HG02870 (cell line): Measurements from ENCODE around the gene RUFY2.
A peak's percentile ranks its signal among the peaks of the same experiment; 100 is the strongest.
"Not testable (repeated sequence)": the region's sequence is repeated elsewhere in the genome, so short reads cannot be mapped to it uniquely, and the experiment has no call there.

Experiments
- ATAC-seq: cut with Tn5 transposase; IDR thresholded peaks from one replicate; pipeline ENCODE4 v1.9.1; 2021; ENCODE audit warnings: mild to moderate bottlenecking, moderate library complexity; ENCODE audit not compliant: unreplicated experiment

The RUFY2 gene

DNA sequence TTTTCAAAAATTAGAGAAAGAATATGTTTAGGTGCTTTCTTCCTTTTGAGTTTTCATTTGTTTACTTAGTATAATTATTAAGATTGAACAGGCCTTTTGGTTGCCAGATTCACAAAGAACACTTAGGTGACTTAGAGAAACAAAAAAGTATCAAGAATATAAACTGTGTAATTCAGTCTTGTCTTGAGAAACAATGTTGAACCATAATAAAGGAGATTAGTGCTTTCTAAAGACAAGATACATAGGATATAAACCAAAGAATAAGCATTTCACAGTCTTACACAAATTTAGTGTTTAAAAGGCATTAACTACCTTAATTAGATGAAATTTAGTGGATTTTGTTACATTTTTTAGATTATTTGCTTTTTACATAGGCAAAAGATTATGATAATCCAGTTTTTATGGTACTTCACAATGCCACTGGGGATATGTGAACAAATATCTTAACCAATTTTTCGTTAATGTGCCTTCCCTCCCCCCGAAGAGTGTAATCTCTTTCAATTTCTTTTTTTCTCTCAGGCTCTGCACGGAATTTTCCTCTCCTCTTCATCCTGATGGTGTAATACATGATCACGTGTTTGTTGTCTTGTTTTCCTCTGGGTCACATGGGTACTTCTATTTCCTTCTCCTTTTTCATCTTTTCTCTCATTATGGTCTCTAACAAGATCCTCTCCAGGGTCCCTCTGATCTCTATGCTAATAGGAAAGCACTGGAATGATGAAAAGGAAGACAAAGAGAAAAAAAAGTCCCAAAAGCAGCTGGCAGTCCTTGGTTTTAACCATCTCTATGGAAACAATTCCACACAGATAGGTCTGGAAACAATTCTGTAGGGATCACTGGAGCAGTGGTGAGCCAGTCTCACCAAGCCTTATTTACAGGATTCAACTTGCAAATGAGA lies 78.9 kb downstream of the RUFY2 start:
- no peak for ATAC-seq

DNA sequence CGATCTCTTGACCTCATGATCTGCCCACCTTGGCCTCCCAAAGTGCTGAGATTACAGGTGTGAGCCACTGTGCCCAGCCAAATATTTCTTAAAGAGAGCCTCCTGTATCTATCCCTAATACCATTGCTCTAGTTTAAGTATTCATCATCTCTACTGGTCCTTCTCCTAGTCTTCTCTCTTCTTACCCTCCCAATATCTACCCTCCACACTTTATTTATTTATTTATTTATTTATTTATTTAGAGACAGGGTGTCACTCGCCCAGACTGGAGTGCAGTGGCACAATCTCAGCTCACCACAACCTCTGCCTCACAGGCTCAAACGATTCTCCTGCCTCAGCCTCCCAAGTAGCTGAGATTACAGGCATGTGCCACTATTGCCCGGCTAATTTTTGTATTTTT lies 82.7 kb downstream of the RUFY2 start:
- not testable (repeated sequence) for ATAC-seq

DNA sequence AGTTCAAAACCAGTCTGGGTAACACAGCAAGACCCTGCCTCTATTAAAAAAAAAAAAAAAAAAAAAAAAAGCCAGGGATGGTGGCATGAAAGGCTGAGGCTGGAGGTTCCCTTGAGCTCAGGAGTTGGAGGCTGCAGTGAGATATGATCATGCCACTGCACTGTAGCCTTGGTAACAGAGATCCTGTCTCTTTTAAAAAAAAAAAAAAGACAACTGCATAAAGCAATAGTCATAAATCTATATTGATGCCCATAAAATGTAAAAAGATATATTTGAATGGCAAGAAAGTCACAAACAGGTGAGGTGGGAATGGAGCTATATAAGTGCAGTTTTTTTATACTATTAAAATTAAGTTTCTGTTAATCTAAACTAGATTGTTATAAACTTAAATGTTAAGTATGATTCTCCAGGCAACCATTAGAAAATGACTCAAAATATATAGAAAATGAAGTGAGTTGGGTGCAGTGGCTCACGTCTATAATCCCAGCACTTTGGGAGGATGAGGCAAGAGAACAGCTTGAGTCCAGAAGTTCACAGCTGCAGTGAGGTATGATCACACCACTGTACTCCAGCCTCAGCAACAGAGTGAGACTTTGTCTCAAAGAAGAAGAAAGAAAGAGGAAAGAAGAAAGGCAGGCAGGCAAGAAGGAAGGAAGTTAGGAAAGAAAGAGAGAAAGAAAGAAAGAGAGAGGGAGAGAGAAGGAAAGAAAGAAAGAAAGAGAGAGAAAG lies 88.6 kb downstream of the RUFY2 start:
- ATAC-seq = no peak

DNA sequence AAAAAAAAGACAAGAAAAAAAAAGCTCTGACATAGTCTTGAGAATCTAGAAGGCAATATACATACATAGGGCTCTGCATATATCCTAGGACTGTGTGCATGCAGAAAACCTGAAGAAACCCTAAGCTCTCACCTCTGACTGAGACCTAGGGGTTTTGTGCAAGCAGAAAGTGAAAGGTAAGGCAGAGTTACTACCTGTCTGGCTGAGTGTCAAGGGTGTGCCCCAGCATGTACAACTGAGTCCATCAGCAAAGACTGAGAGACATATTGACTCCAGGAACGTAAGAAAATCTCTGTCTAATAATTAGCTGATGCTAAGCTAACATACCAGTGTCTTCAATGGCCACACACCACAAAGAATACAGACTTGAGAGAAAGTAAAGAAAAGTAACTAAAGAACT lies 91.5 kb downstream of the RUFY2 start:
- no peak for ATAC-seq

DNA sequence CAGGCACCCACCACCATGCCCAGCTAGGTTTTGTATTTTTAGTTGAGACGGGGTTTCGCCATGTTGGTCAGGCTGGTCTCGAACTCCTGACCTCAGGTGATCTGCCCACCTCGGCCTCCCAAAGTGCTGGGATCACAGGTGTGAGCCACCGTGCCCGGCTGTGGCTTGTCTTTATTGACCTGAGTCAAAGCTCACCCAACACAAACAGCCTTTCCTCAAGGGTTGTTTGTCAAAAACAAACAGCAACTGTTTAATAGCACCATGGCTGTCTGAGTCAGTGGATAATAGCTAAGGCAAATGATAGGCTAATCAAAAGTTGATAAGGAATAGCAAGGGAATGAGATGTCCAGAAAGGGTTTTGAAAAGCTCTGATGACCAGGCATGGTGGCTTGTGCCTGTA lies 92.1 kb downstream of the RUFY2 start:
- ATAC-seq = not testable (repeated sequence)

DNA sequence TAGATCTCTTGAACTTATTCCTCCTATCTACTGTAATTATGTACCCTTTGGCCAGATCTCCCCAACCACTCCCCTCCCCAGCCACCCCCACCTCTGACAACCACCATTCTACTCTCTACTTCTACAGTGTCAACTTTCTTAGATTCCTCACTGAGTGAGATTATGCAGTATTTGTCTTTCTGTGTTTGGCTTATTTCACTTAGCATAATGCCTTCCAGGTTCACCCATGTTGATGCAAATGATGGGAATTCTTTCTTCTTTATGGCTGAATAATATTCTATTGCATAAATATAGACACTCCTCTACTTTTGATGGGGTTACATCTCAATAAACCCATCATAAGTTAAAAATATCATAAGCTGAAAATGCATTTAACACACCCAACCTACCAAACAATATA lies 96.5 kb downstream of the RUFY2 start:
- ATAC-seq = no peak

DNA sequence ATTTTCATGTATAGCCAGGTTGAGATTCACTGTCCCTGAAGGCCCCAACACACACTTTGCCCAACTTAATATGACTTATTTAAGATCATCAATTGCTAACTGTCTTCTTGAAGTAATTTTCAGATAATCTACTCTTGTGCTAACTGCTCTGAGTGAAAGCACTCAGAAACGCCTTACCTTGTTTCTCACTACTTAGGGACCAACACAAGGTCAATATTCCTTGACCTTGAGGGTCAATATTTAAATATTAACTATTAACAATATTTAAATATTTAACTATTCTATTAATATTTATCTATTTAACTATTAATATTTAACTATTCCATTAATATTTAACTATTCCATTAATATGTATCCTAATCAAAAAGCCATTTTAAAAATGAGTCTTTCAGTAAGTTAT lies 101.2 kb downstream of the RUFY2 start:
- no peak for ATAC-seq

DNA sequence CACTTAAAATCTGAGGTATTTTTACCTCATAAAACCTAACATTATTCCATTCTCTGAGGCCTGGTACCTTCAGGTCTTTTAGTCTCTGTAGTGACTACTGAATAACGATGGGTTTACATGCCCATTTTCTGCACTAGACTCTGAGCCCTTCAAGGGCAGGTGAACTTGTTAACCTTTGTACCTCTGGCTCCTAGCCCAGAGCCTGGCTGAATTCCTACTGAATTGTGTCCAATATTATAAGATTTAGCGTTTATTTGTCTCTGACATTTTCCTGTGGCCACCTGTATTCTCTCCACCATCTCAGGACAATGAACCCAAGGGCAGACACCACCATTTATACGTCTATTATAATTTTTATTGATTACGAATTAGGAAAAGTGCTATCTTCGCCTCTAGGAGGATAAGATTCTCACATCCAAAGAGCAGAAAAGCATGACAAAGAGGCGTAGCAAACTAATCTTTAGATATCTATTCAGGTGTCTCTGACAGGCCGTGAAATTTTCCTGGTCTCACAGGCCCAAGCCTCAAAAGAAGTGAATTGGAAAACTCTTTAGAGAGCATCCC lies 103.1 kb downstream of the RUFY2 start:
- no peak for ATAC-seq

DNA sequence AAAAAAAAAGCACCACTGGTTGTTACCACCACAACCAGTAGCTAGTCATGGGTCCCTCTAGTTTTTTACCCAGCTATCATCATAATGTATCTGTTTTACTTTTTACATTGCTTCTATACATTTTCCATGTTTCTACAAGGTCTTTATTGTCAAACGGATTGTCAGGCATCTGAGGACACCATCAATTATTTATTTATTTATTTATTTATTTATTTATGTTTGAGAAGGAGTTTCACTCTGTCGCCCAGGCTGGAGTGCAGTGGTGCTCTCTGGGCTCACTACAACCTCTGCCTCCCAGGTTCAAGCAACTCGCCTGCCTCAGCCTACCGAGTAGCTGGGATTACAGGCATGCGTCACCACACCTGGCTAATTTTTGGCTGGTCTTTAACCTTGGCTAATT lies 104.2 kb downstream of the RUFY2 start:
- ATAC-seq = no peak

DNA sequence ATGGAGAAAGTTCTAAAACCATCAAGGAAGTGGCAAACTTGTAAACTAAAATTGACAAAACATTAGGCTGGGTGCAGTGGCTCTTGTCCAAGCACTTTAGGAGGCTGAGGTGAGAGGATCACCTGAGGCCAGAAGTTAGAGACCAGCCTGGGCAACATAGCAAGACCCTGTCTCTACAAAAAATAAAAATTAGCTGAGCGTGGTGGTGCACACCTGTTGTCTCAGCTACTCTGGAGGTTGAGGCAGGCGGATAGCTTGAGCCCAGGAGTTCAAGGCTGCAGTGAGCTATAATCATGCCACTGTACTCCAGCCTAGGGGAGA lies 104.6 kb downstream of the RUFY2 start:
- ATAC-seq = no peak

- ATAC-seq = peak; percentile 37
Observed at GRCh38 chr10:68301790-68302502, 105.1 kb downstream of the RUFY2 start.

DNA sequence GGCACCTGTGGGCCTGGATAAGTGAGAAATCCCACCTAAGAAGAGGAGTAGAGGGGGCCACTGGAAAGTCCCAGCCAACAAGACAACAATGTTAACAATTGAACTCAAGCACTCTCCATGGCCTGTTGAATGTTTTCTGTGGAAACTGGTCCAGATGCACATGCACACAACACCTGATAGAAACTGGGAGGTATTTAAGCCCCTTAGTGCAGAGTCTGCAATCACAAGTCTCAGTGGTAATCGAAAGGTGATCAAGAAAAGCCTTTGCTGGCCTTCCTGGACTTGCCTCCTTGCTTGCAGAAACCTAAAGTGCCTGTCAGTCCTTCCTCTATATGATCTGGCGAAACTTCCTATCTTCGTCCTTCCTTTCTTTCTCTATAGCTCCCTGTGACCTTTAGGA lies 105.8 kb downstream of the RUFY2 start:
- ATAC-seq = no peak

- ATAC-seq = no peak
Observed at GRCh38 chr10:68296843-68297663, 110.0 kb downstream of the RUFY2 start.
